Mesenchymal stem cell (in vitro differentiated cells and primary cell): ENCODE measurements around the gene MMP1.

Source experiments
- DNase-seq: peaks from one replicate; pipeline ENCODE4 v3.0.0-alpha.2; 2013
- H2AFZ ChIP-seq: one replicate; pipeline ENCODE4 v1.6.1; 2013; ENCODE audit warnings: low read depth, mild to moderate bottlenecking, control low read depth, inconsistent platforms, low read length, moderate library complexity
- H2AK5ac ChIP-seq: 2 replicates; pipeline ENCODE4 v1.6.1; 2013; ENCODE audit warnings: low read length, moderate library complexity, mild to moderate bottlenecking, inconsistent platforms; ENCODE audit not compliant: severe bottlenecking
- H2BK120ac ChIP-seq: one replicate; pipeline ENCODE4 v1.6.1; 2013; ENCODE audit warnings: low read depth, mild to moderate bottlenecking, inconsistent platforms, low read length, moderate library complexity
- H2BK12ac ChIP-seq, 2 experiments: one replicate each; pipeline ENCODE4 v1.6.1; 2013; ENCODE audit warnings: inconsistent platforms in 2 of 2, low read length in 2 of 2, mild to moderate bottlenecking in 2 of 2, moderate library complexity in 2 of 2, control low read depth in 1 of 2
- H2BK15ac ChIP-seq: one replicate; pipeline ENCODE4 v1.6.1; 2013; ENCODE audit warnings: mild to moderate bottlenecking, low read depth, inconsistent platforms; ENCODE audit not compliant: poor library complexity, severe bottlenecking
- H2BK5ac ChIP-seq: 2 replicates; pipeline ENCODE4 v1.6.1; 2013; ENCODE audit warnings: low read depth, mild to moderate bottlenecking, low read length, control low read depth, inconsistent platforms; ENCODE audit not compliant: poor library complexity, severe bottlenecking
- H3K14ac ChIP-seq, 2 experiments: one replicate each; pipeline ENCODE4 v1.6.1; 2013; ENCODE audit warnings: inconsistent platforms in 2 of 2, low read length in 2 of 2, control low read depth in 1 of 2, mild to moderate bottlenecking in 1 of 2, moderate library complexity in 1 of 2
- H3K18ac ChIP-seq, 2 experiments: one replicate each; pipeline ENCODE4 v1.6.1; 2013; ENCODE audit warnings: inconsistent platforms in 2 of 2, low read length in 2 of 2, control low read depth in 1 of 2, low read depth in 1 of 2, mild to moderate bottlenecking in 1 of 2
- H3K23ac ChIP-seq, 2 experiments: one replicate each; pipeline ENCODE4 v1.6.1; 2013; ENCODE audit warnings: inconsistent platforms in 2 of 2, low read length in 2 of 2, mild to moderate bottlenecking in 2 of 2, moderate library complexity in 2 of 2, control low read depth in 1 of 2
- H3K27ac ChIP-seq: 2 replicates; pipeline ENCODE4 v1.5.1; 2013; ENCODE audit warnings: mild to moderate bottlenecking, moderate library complexity, low read length, control low read depth, inconsistent platforms; ENCODE audit not compliant: poor library complexity, severe bottlenecking
- H3K27me3 ChIP-seq, 2 experiments: 2 replicates each; pipeline versions ENCODE4 v1.6.1 to v1.7.0; 2013; ENCODE audit warnings: low read length in 2 of 2, mild to moderate bottlenecking in 2 of 2, moderate library complexity in 2 of 2, control low read depth in 1 of 2, inconsistent platforms in 1 of 2; ENCODE audit not compliant: control insufficient read depth in 1 of 2, insufficient read depth in 1 of 2
- H3K36me3 ChIP-seq, 2 experiments: 2 replicates each; pipeline versions ENCODE4 v1.6.1 to v1.7.0; 2013; ENCODE audit warnings: low read length in 2 of 2, control low read depth in 1 of 2, inconsistent platforms in 1 of 2, low read depth in 1 of 2, mild to moderate bottlenecking in 1 of 2; ENCODE audit not compliant: insufficient read depth in 2 of 2, control insufficient read depth in 1 of 2
- H3K4ac ChIP-seq, 2 experiments: one replicate each; pipeline ENCODE4 v1.6.1; 2013; ENCODE audit warnings: inconsistent platforms in 2 of 2, low read length in 2 of 2, mild to moderate bottlenecking in 2 of 2, moderate library complexity in 2 of 2, control low read depth in 1 of 2, low read depth in 1 of 2
- H3K4me1 ChIP-seq: 2 replicates; pipeline ENCODE4 v1.6.1; 2013; ENCODE audit warnings: low read depth, low read length, control low read depth; ENCODE audit not compliant: control insufficient read depth, insufficient read depth
- H3K4me2 ChIP-seq: 2 replicates; pipeline ENCODE4 v1.6.1; 2013; ENCODE audit warnings: low read length, mild to moderate bottlenecking, inconsistent platforms; ENCODE audit not compliant: poor library complexity, severe bottlenecking
- H3K4me3 ChIP-seq, 2 experiments: 2 replicates each; pipeline versions ENCODE4 v1.5.1 to v1.7.0; 2013; ENCODE audit warnings: low read length in 2 of 2, mild to moderate bottlenecking in 2 of 2, control low read depth in 1 of 2, low read depth in 1 of 2; ENCODE audit not compliant: insufficient read depth in 1 of 2
- H3K79me1 ChIP-seq: replicated peaks from 2 replicates; pipeline ENCODE4 v1.6.1; 2013; ENCODE audit warnings: mild to moderate bottlenecking, control low read depth, low read length, inconsistent platforms; ENCODE audit not compliant: poor library complexity, severe bottlenecking
- H3K9ac ChIP-seq: 2 replicates; pipeline ENCODE4 v1.7.0; 2013; ENCODE audit warnings: mild to moderate bottlenecking, low read length, moderate library complexity
- H3K9me3 ChIP-seq: 2 replicates; pipeline ENCODE4 v1.7.0; 2013; ENCODE audit warnings: mild to moderate bottlenecking, low read length; ENCODE audit not compliant: control insufficient read depth
- H4K8ac ChIP-seq: one replicate; pipeline ENCODE4 v1.6.1; 2013; ENCODE audit warnings: inconsistent platforms, mild to moderate bottlenecking, low read length, moderate library complexity
- H4K91ac ChIP-seq: one replicate; pipeline ENCODE4 v1.6.1; 2013; ENCODE audit warnings: mild to moderate bottlenecking, low read length, inconsistent platforms
- WGBS: methylation state at CpG from one replicate; pipeline ENCODE4 v1.1.7; 2013; ENCODE audit warnings: mixed read lengths; 5-methylcytosine and 5-hydroxymethylcytosine counted together

MMP1 gene

GRCh38 chr11:102783016-102783415, 14.9 kb downstream of the MMP1 start:
- no peak overlapping the region for H3K4me2 ChIP-seq
- no peaks in the 10 kb centered on the region for H3K27me3 ChIP-seq
- no peak overlapping the region for H4K8ac ChIP-seq
- H3K4ac ChIP-seq = no peak overlapping the region
- no peak overlapping the region for H2BK15ac ChIP-seq
- H2BK120ac ChIP-seq = no peak overlapping the region
- no peak overlapping the region for H2AK5ac ChIP-seq
- peaks cover 2% of the 10 kb centered on the region for H3K4me1 ChIP-seq
- no peak overlapping the region for H3K9ac ChIP-seq
- no peak overlapping the region for H2BK5ac ChIP-seq
- no peak for DNase-seq
- H3K27ac ChIP-seq = no peak overlapping the region
- no peak overlapping the region for H2BK12ac ChIP-seq
- H3K36me3 ChIP-seq = no peaks in the 10 kb centered on the region
- H3K23ac ChIP-seq = no peak overlapping the region
- H3K4me3 ChIP-seq = no peak overlapping the region
- no peak overlapping the region for H4K91ac ChIP-seq
- no peaks in the 10 kb centered on the region for H3K9me3 ChIP-seq
- H3K79me1 ChIP-seq = no peaks in the 10 kb centered on the region
- H3K18ac ChIP-seq = no peak overlapping the region
- no peak overlapping the region for H2AFZ ChIP-seq
- no peak overlapping the region for H3K14ac ChIP-seq

- no peak overlapping the region for H3K9ac ChIP-seq
- WGBS = 98% methylated on average over 1 of the region's 2 CpGs
- no peaks in the 10 kb centered on the region for H3K27me3 ChIP-seq
- no peak overlapping the region for H2AFZ ChIP-seq
- no peak overlapping the region for H2BK12ac ChIP-seq
- no peak overlapping the region for H3K4me2 ChIP-seq
- H3K9me3 ChIP-seq = no peaks in the 10 kb centered on the region
- no peak overlapping the region for H3K27ac ChIP-seq
- H2BK5ac ChIP-seq = no peak overlapping the region
- no peak overlapping the region for H3K14ac ChIP-seq
- no peak overlapping the region for H3K4ac ChIP-seq
- no peak overlapping the region for H3K4me3 ChIP-seq
- H3K23ac ChIP-seq = no peak overlapping the region
- no peaks in the 10 kb centered on the region for H3K79me1 ChIP-seq
- H2AK5ac ChIP-seq = peak overlapping the region; percentile 73
- H2BK120ac ChIP-seq = no peak overlapping the region
- H3K4me1 ChIP-seq = peaks cover 2% of the 10 kb centered on the region
- H4K91ac ChIP-seq = no peak overlapping the region
- DNase-seq = no peak
- no peaks in the 10 kb centered on the region for H3K36me3 ChIP-seq
- H2BK15ac ChIP-seq = no peak overlapping the region
- no peak overlapping the region for H3K18ac ChIP-seq
- no peak overlapping the region for H4K8ac ChIP-seq
Measured at GRCh38 chr11:102781676-102782075, 16.3 kb downstream of the MMP1 start.

GRCh38 chr11:102780491-102780918, 17.5 kb downstream of the MMP1 start, which contains the start of gene MMP10:
Gene MMP10, minus strand, starts transcription at chr11:102780628. Its CDS starts 37 bp downstream, at chr11:102780591.
- Histone ChIP-seq H3K4me1 (peaks cover 2% of the 10 kb centered on the region), H3K9ac (peak within 1 kb of the TSS; percentile 42), H2BK15ac (no peak within 1 kb of the TSS), H3K18ac (peak within 1 kb of the TSS in 1 of 2 experiments; percentile 82), H3K27me3 (no peaks in the 10 kb centered on the region), H3K36me3 (no peaks in the 10 kb centered on the region), H3K9me3 (no peaks in the 10 kb centered on the region), H2BK5ac (no peak within 1 kb of the TSS), H4K91ac (no peak within 1 kb of the TSS), H3K23ac (no peak within 1 kb of the TSS), H4K8ac (no peak within 1 kb of the TSS), H3K27ac (no peak within 1 kb of the TSS), H2AFZ (no peak within 1 kb of the TSS), H2AK5ac (no peak within 1 kb of the TSS), H3K4me3 (no peak within 1 kb of the TSS), H3K4me2 (no peak within 1 kb of the TSS), H3K4ac (peak within 1 kb of the TSS in 1 of 2 experiments; percentile 51), H2BK12ac (peak within 1 kb of the TSS in 1 of 2 experiments; percentile 83), H2BK120ac (no peak within 1 kb of the TSS), H3K79me1 (no peaks in the 10 kb centered on the region), H3K14ac (no peak within 1 kb of the TSS)
- peak; percentile 74 for DNase-seq
- WGBS = 0% methylated on average over 1 of the region's 2 CpGs

GRCh38 chr11:102776454-102776853, 21.5 kb downstream of the MMP1 start:
- Histone ChIP-seq H3K14ac (no peak overlapping the region), H3K4me1 (peaks cover 2% of the 10 kb centered on the region), H3K27me3 (no peaks in the 10 kb centered on the region), H2AK5ac (no peak overlapping the region), H3K4me3 (no peak overlapping the region), H3K36me3 (no peaks in the 10 kb centered on the region), H4K91ac (no peak overlapping the region), H3K18ac (no peak overlapping the region), H3K4ac (no peak overlapping the region), H2BK5ac (no peak overlapping the region), H2BK120ac (no peak overlapping the region), H2BK15ac (no peak overlapping the region), H3K27ac (no peak overlapping the region), H3K79me1 (no peaks in the 10 kb centered on the region), H3K4me2 (no peak overlapping the region), H3K23ac (no peak overlapping the region), H3K9ac (no peak overlapping the region), H2AFZ (no peak overlapping the region), H4K8ac (no peak overlapping the region), H3K9me3 (no peaks in the 10 kb centered on the region), H2BK12ac (no peak overlapping the region)
- 100% methylated on average over 4 of the region's 5 CpGs for WGBS
- DNase-seq = no peak
